ENCODE results near the gene PALLD.

The PALLD gene

DNA sequence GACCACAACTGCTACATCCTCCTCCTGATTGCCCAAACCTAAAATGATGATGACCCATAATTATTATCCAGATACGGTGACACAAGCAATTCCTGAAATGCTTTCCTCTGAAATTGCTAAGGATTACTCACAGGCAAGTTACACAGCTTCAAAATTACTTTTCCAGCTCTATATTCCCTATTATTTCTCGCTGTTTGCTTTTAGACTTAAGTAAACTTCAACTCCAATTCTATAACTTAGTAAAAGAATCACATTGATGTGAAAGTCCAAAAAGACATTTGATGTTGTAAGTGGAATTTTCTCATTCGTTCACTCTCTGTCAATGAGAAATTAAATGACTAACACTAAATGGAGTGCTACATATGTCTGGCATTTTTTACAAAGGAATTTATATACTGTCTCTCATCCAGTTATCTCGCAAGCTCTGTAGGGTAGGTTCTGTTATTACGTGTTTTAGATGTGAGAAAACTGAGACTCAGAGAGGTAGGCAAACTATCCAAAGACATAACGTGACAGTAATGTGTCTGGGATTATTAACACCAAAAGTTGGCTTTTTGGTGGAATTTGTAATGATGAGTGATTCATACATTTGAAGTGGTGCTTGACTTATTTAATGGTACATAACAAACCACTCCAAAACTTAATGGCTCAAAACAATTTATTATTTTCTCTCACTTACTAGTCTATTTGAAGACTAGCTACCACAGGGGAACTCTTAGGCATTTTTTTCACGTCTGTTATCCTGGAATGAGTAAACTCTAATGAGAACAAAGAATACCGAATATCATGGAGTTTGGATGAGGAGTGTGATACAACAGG, 31.5 kb downstream of the PALLD start:
- no peak for DNase-seq

DNA sequence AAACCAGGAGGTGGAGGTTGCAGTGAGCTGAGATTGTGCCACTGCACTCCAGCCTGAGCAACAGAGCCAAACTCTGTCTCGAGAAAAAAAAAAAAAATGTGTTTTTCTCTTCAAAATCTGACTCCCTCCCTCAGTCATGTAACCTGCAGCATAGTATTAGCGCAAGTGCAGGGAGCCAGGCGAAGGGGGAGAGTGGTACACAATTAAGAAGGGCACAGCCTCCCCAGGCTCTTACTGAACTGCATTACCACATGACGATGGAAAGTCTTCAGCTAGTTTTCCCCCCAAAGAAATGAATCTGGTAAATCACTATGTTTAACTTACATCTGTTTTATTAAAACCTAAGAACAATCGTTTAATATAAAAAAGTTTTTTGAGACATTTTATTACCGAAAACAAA, 32.4 kb downstream of the PALLD start:
- no peak for DNase-seq

- no peak for DNase-seq
Observed at GRCh38 chr4:168531305-168531704, 34.5 kb downstream of the PALLD start.

DNA sequence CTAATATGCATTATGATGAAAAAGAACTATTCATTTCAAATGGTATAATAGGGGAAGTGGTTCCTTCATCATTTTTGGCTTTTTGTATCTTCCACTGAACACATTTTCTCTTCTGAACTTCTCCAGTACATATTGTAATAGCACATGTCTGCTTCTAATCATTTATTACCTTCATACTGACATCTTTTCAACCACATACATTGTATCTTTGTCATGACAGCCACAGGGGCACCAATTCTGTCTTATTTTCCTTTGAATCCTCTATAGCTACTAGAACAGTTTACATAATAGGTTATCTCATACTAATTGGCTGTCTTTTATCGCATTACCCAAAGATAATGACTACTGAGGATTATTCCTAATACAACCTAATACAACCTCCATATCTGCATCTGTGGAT, 37.7 kb downstream of the PALLD start:
- no peak for DNase-seq

- DNase-seq = no peak
Observed at GRCh38 chr4:168535689-168536088, 38.8 kb downstream of the PALLD start.

DNA sequence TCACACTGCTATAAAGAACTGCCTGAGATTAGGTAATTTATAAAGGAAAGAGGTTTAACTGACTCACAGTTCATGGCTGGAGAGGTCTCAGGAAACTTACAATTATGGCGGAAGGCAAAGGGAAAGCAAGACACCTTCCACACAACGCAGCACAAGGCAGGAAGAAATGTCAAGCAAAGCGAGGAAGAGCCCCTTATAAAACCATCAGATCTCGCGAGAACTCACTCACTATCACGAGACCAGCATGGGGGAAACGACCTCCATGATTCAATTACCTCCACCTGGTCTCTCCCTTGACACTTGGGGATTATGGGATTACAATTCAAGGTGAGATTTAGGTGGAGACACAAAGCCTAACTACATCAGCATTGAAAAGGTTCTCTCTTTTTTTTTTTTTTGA, 39.6 kb downstream of the PALLD start:
- no peak for DNase-seq

DNA sequence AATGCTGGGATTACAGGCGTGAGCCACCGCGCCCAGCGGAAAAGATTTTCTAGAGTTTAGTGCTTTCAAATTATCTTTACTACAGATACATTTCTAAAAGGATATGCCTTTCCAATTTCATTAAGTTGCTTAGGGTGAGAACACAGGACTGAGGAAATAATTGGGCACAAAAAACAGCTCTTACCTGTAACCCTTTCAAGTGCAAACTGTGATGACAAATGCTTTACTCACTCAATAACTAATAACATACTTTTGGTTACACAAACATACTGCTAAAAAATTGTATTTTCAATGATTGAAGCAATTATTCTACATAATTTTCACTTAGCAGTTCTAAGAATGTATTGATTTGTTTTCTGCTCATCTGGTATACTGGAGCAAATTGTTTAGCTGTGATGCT, 40.2 kb downstream of the PALLD start:
- DNase-seq = no peak

- DNase-seq = no peak
Observed at GRCh38 chr4:168537571-168537970, 40.7 kb downstream of the PALLD start.

DNA sequence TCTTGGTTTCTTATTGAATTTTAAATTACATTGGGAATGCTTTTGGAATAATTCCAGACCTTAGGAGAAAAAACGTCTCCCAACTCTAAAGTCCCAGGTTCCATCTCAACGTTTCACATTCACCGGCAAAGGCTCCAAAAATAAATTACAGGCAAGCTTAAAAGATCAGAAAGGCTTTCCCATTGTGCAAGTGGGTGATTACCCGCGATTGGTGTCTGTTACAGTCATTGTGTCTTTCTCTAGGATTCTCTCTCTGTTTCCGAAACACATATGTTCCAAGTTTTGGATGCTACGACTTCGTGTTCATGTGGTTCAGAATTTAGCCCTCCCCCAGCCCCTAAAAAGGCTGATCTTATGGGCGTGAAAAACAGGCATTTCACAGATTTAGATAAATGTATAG, 41.8 kb downstream of the PALLD start:
- no peak for DNase-seq

GRCh38 chr4:168540086-168540485, 43.2 kb downstream of the PALLD start:
- DNase-seq = no peak

DNA sequence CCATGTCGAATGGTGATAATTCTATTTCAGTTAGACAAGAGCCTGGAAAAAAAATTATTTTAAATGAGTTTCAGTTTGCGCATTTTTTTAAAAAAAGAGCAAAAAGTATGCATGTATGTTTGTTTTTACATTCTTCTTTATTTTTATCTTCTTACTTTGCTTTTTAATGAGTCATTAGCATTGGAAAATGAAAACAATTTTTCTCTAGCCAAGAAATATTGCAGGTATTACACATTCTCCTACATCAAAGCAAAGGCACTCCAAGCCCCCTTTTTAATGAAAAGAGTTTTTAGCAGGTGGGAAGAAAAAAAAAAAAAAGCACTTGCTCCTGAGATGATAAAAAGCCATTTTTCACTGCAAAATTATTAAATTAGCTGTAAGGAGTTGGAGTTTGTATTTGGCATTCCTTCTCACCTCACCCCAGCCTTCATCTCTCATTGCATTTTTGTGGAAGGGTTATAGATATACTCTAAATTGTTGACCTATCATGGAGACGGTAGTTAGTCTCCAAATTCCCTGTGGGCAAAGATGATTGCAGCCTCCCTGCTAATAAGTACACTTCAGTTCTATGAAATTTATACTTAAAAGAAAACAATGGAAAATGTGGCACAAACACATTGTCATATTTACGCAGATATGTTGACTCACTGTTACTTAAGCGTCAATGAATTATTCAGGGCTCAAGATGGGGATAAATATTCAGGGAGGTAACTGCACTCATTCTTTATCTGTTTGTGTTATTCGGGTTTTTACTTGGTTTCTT, 43.8 kb downstream of the PALLD start:
- DNase-seq = no peak

GRCh38 chr4:168541266-168541953, 44.6 kb downstream of the PALLD start:
- no peak for DNase-seq

- no peak for DNase-seq
Observed at GRCh38 chr4:168549143-168549542, 52.3 kb downstream of the PALLD start.

GRCh38 chr4:168550064-168550766, 53.4 kb downstream of the PALLD start:
- no peak for DNase-seq

- DNase-seq = no peak
Observed at GRCh38 chr4:168551211-168551610, 54.4 kb downstream of the PALLD start.

GRCh38 chr4:168551945-168552695, 55.3 kb downstream of the PALLD start:
- no peak for DNase-seq

DNA sequence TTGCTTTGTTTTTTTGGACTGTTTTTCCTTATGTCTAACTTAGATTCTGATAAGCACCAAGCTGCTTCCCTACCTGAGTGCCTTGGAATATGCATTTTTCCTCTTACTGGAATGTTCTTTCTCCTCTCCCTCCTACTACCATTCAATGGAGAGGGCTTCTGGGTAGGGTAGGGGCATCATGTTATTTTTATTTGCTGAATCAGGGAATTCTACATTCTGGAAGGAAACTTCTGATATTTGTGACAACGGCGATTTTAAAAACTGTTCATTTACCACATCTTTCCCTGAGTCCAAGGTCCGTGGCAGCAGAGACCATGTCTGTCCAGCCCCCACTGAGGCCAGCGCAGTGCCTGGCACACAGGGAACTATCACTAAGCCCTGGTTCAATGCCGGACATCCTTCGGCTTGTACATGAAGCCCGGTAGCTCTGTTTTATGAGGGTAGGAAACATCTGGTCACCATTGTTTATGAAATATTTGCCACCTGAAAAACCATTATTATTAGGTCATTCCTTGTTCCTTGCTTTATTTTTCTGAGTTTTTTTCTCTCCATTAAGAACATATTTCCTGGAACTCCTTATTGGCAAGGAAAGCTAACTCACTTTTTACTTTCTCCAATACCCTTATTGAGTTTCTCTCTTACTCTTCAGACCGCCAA, 57.0 kb downstream of the PALLD start:
- no peak for DNase-seq

DNA sequence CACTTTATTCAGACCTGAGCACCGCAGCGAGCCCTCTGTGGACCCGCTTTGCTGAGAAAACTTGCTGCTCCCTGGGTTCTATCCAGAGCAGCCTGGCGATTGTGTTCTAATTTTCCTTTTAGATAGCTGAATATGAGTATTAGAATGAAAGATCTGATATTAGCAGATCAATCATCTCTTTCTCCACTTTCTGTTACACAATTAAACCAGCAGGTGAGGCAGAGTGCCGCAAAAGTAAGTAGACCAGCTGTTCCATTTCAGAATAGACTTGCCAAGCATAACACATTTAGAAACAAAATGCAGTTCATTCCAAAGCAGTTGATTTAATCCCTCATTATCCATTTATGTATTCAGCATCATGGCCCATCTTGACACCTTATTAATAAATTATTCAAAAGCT, 58.6 kb downstream of the PALLD start:
- DNase-seq = no peak

GRCh38 chr4:168557658-168558057, 60.8 kb downstream of the PALLD start:
- DNase-seq = no peak

DNA sequence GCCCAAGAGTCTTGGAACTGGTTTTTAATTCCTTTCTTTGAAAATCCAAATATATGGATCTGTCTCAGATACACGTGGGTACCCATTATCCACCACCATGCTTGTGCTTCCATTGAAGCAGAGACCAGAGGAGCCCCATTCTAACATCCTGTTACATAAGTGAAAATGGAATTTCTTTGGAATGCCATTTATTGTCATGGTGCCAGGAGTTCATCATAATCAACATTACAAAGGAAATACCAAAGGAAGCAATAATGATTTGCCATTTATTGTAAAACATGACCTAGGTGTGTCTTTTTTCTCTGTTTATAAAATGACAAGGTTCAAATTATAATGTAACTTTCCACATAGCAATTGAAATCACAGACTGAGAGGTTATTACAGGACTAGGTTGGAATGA, 61.7 kb downstream of the PALLD start:
- DNase-seq = no peak

Measured in DMS153 (cell line).